Activated CD8-positive, alpha-beta T cell treated with anti-CD3 and anti-CD28 coated beads, Interleukin-2, amount 10 ng/mL, durations not matched to agents 7 days and 5 days (primary cell): Measurements from ENCODE around the gene MACC1. TPM values are rescaled to one million over a fixed set of nuclear protein-coding genes. Genes with fewer than 3 reads are reported as not detected.
A peak's percentile ranks its signal among the peaks of the same experiment; 100 is the strongest.

Experiments used
- ATAC-seq: fragments of 150-1000 bp; cut with Tn5 transposase; one replicate; pipeline ENCODE4 v1.10.0; 2021; ENCODE audit warnings: moderate library complexity
- CTCF ChIA-PET: fragments of 350-600 bp; sonication (Branson Sonifier 250); formaldehyde crosslinking; loops from one replicate; lab custom pipeline; 2021; ENCODE audit warnings: antibody characterized with exemption; lab: Charles Lee
- POLR2A ChIA-PET: fragments of 350-600 bp; sonication (Branson Sonifier 250); formaldehyde crosslinking; loops from one replicate; lab custom pipeline; 2021; ENCODE audit warnings: antibody characterized with exemption; lab: Charles Lee
- DNase-seq: peaks from one replicate; pipeline ENCODE4 v3.0.0-alpha.2; 2020
- H3K27ac Mint-ChIP-seq: one replicate; pipeline ENCODE4 v1.8.0; 2021; ENCODE audit warnings: mild to moderate bottlenecking, mixed read lengths
- H3K27me3 Mint-ChIP-seq: one replicate; pipeline ENCODE4 v1.8.0; 2021; ENCODE audit warnings: low read depth, mixed read lengths
- H3K36me3 Mint-ChIP-seq: one replicate; pipeline ENCODE4 v1.8.0; 2021; ENCODE audit warnings: low read depth, mixed read lengths
- H3K4me1 Mint-ChIP-seq: one replicate; pipeline ENCODE4 v1.8.0; 2021; ENCODE audit warnings: low read depth, mixed read lengths
- H3K4me3 Mint-ChIP-seq: one replicate; pipeline ENCODE4 v1.8.0; 2021; ENCODE audit warnings: mild to moderate bottlenecking, mixed read lengths
- H3K9me3 Mint-ChIP-seq: one replicate; pipeline ENCODE4 v1.8.0; 2022; ENCODE audit warnings: mixed read lengths; ENCODE audit not compliant: insufficient read depth
- total RNA-seq, 2 experiments: library from RNA; stranded (reverse); gene quantifications; one replicate each; pipeline ENCODE4 v1.2.3, GENCODE V29; 2021

The MACC1 gene
- total RNA-seq, 2 experiments from 2014 or later, result 0.39 to 0.55 TPM

GRCh38 chr7:20238754-20239324 is 21.7 kb upstream of the MACC1 start:
- no peaks in the 10 kb centered on the region for H3K36me3 Mint-ChIP-seq
- H3K27me3 Mint-ChIP-seq, result no peaks in the 10 kb centered on the region
- peaks cover 7% of the 10 kb centered on the region for H3K4me1 Mint-ChIP-seq
- H3K9me3 Mint-ChIP-seq, result no peaks in the 10 kb centered on the region
- ATAC-seq (peak; percentile 60), DNase-seq (no peak)
- H3K4me3 Mint-ChIP-seq, result no peak overlapping the region
- POLR2A ChIA-PET, result no interaction called here
- CTCF ChIA-PET, result no interaction called here
- no peak overlapping the region for H3K27ac Mint-ChIP-seq

DNA sequence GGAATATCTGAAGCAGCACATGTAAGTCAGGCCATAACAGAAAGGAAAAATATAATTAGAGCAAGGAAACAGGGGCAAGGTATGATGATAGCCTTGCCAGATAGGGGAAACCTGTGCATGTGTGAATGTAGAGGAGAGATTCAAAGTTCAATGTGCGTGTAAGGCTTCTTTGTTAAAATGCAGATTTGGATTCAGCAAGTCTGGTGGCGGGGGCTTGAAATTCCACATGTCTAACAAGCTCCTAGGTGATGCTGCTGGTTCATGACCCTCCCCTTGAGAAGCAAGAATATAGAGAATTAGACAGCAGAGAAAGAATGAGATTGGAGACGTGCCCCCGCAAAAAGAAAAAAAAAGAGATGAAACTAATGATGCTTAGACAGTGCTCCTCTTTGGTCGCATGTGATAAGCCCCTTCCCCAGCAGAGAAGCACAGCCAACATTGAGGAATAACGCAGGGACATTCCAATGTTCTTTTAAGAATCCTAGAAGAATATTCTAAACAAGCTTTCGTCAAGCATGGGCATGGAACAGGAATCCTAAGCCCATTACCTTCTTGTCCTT is 21.1 kb upstream of the MACC1 start:
- H3K4me3 Mint-ChIP-seq, result no peak overlapping the region
- H3K27ac Mint-ChIP-seq, result no peak overlapping the region
- POLR2A ChIA-PET, result no interaction called here
- DNase-seq (no peak), ATAC-seq (no peak)
- H3K9me3 Mint-ChIP-seq, result no peaks in the 10 kb centered on the region
- no peaks in the 10 kb centered on the region for H3K27me3 Mint-ChIP-seq
- H3K4me1 Mint-ChIP-seq, result peaks cover 7% of the 10 kb centered on the region
- CTCF ChIA-PET, result no interaction called here
- H3K36me3 Mint-ChIP-seq, result no peaks in the 10 kb centered on the region

- Mint-ChIP-seq H3K27me3 (no peaks in the 10 kb centered on the region), H3K4me3 (no peak overlapping the region), H3K4me1 (peaks cover 7% of the 10 kb centered on the region), H3K27ac (no peak overlapping the region), H3K36me3 (no peaks in the 10 kb centered on the region), H3K9me3 (no peaks in the 10 kb centered on the region)
- ChIA-PET POLR2A (no interaction called here), CTCF (no interaction called here)
- no peak for ATAC-seq
- no peak for DNase-seq
Observed at GRCh38 chr7:20237464-20238193, 20.4 kb upstream of the MACC1 start.

DNA sequence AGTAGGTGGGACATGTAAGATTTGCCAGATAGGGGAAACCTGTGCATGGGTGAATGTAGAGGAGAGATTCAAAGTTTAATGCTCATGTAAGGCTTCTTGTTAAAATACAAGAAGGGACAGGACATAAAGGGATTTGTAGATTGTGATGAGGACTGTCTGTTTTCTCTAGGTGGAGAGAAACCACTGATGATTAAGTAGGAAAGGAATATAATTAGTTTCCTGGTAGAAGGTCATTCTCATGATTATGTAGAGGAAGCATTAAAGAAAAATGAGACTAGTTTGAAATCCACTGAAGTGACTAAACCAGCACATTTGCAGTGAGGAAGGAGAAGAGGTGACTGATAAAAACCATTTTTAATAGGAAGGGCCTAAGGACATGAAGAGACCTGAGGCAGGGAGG is 19.6 kb upstream of the MACC1 start:
- Mint-ChIP-seq H3K4me1 (peaks cover 7% of the 10 kb centered on the region), H3K9me3 (no peaks in the 10 kb centered on the region), H3K27ac (no peak overlapping the region), H3K4me3 (no peak overlapping the region), H3K27me3 (no peaks in the 10 kb centered on the region), H3K36me3 (no peaks in the 10 kb centered on the region)
- ATAC-seq (no peak), DNase-seq (no peak)
- ChIA-PET CTCF (no interaction called here), POLR2A (no interaction called here)

GRCh38 chr7:20236043-20236442 is 18.9 kb upstream of the MACC1 start:
- H3K27ac Mint-ChIP-seq, result no peak overlapping the region
- no peak for DNase-seq
- H3K9me3 Mint-ChIP-seq, result no peaks in the 10 kb centered on the region
- no peaks in the 10 kb centered on the region for H3K36me3 Mint-ChIP-seq
- ChIA-PET CTCF (no interaction called here), POLR2A (no interaction called here)
- H3K4me1 Mint-ChIP-seq, result peaks cover 7% of the 10 kb centered on the region
- H3K4me3 Mint-ChIP-seq, result no peak overlapping the region
- H3K27me3 Mint-ChIP-seq, result no peaks in the 10 kb centered on the region
- ATAC-seq, result no peak

- no peaks in the 10 kb centered on the region for H3K36me3 Mint-ChIP-seq
- CTCF ChIA-PET, result no interaction called here
- H3K4me1 Mint-ChIP-seq, result peaks cover 7% of the 10 kb centered on the region
- no peaks in the 10 kb centered on the region for H3K9me3 Mint-ChIP-seq
- no peak overlapping the region for H3K4me3 Mint-ChIP-seq
- ATAC-seq, result no peak
- H3K27me3 Mint-ChIP-seq, result no peaks in the 10 kb centered on the region
- H3K27ac Mint-ChIP-seq, result no peak overlapping the region
- POLR2A ChIA-PET, result no interaction called here
- DNase-seq, result no peak
Observed at GRCh38 chr7:20235288-20235687, 18.1 kb upstream of the MACC1 start.

- ChIA-PET POLR2A (no interaction called here), CTCF (no interaction called here)
- no peaks in the 10 kb centered on the region for H3K27me3 Mint-ChIP-seq
- no peak overlapping the region for H3K4me3 Mint-ChIP-seq
- H3K9me3 Mint-ChIP-seq, result no peaks in the 10 kb centered on the region
- DNase-seq (no peak), ATAC-seq (no peak)
- no peaks in the 10 kb centered on the region for H3K36me3 Mint-ChIP-seq
- H3K4me1 Mint-ChIP-seq, result peaks cover 2% of the 10 kb centered on the region
- no peak overlapping the region for H3K27ac Mint-ChIP-seq
Observed at GRCh38 chr7:20233362-20233761, 16.2 kb upstream of the MACC1 start.

- no peaks in the 10 kb centered on the region for H3K9me3 Mint-ChIP-seq
- DNase-seq (no peak), ATAC-seq (no peak)
- no peak overlapping the region for H3K4me3 Mint-ChIP-seq
- H3K27ac Mint-ChIP-seq, result no peak overlapping the region
- H3K4me1 Mint-ChIP-seq, result no peaks in the 10 kb centered on the region
- H3K36me3 Mint-ChIP-seq, result no peaks in the 10 kb centered on the region
- POLR2A ChIA-PET, result no interaction called here
- H3K27me3 Mint-ChIP-seq, result no peaks in the 10 kb centered on the region
- CTCF ChIA-PET, result no interaction called here
Observed at GRCh38 chr7:20232848-20233247, 15.7 kb upstream of the MACC1 start.

GRCh38 chr7:20229646-20230500 is 12.7 kb upstream of the MACC1 start:
- H3K36me3 Mint-ChIP-seq, result no peaks in the 10 kb centered on the region
- ChIA-PET POLR2A (no interaction called here), CTCF (no interaction called here)
- H3K27me3 Mint-ChIP-seq, result no peaks in the 10 kb centered on the region
- ATAC-seq (no peak), DNase-seq (no peak)
- no peaks in the 10 kb centered on the region for H3K4me1 Mint-ChIP-seq
- no peak overlapping the region for H3K27ac Mint-ChIP-seq
- H3K9me3 Mint-ChIP-seq, result no peaks in the 10 kb centered on the region
- no peak overlapping the region for H3K4me3 Mint-ChIP-seq

DNA sequence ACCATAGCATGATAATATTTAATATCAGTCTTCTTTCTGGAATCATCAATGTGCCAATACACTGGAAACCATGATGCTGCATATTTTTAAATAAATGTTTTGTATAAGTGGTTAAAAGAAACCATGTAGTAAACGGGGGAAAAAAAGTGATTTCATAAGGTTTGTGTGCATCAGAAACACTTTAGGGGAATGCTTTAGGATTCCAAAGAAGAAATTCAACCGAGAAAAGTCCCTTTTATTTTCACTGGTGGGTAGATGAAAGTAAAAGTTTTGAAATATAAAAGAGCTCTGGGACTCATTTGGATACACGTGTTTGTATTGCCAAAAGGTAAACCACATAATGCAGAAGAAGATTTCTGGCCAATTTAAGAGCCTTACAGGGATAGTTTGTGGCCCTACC is 11.9 kb upstream of the MACC1 start:
- H3K4me1 Mint-ChIP-seq, result no peaks in the 10 kb centered on the region
- ChIA-PET CTCF (no interaction called here), POLR2A (no interaction called here)
- H3K27me3 Mint-ChIP-seq, result peaks cover under 1% of the 10 kb centered on the region
- H3K9me3 Mint-ChIP-seq, result no peaks in the 10 kb centered on the region
- no peak overlapping the region for H3K4me3 Mint-ChIP-seq
- ATAC-seq (no peak), DNase-seq (no peak)
- no peaks in the 10 kb centered on the region for H3K36me3 Mint-ChIP-seq
- no peak overlapping the region for H3K27ac Mint-ChIP-seq

- Mint-ChIP-seq H3K4me1 (no peaks in the 10 kb centered on the region), H3K27ac (no peak overlapping the region), H3K9me3 (no peaks in the 10 kb centered on the region), H3K36me3 (no peaks in the 10 kb centered on the region), H3K4me3 (no peak overlapping the region), H3K27me3 (peaks cover 3% of the 10 kb centered on the region)
- CTCF ChIA-PET, result no interaction called here
- no peak for DNase-seq
- no peak for ATAC-seq
- POLR2A ChIA-PET, result no interaction called here
Observed at GRCh38 chr7:20228654-20229053, 11.5 kb upstream of the MACC1 start.

DNA sequence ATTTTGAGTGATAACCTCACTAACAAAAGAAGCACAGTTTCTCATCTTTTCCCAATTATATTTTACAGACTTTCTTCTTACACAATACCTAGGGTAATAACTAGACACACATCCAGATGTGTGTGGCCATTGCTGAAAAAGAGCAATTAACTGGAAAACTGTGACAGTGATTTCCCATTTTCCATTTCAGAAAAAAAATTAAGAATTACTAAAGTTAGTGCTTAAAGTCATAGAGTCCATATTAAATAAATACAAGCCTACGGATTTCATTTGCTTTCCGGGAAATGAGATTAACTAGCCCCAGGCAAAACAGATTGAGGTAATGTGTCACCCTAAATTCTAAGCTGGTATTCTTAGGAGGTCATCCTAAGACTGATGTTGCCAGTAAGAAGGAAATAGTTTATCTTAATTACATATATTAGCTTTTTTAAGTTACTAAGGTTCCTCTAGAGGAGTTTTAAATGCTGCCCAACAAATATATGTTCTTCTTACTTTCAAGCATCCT is 10.2 kb upstream of the MACC1 start:
- H3K27me3 Mint-ChIP-seq, result peaks cover 3% of the 10 kb centered on the region
- no peak for DNase-seq
- no peak overlapping the region for H3K27ac Mint-ChIP-seq
- ATAC-seq, result no peak
- H3K36me3 Mint-ChIP-seq, result no peaks in the 10 kb centered on the region
- no peaks in the 10 kb centered on the region for H3K9me3 Mint-ChIP-seq
- no peaks in the 10 kb centered on the region for H3K4me1 Mint-ChIP-seq
- no peak overlapping the region for H3K4me3 Mint-ChIP-seq
- ChIA-PET POLR2A (no interaction called here), CTCF (no interaction called here)
